Liver (tissue), 9 donors: Measurements from ENCODE around the gene DROSHA. TPM values are rescaled to one million over a fixed set of nuclear protein-coding genes. Genes with fewer than 3 reads are reported as not detected.

Experiments used
- DNase-seq: peaks from one replicate; pipeline ENCODE4 v3.0.0-alpha.2; 2017; ENCODE audit warnings: low spot score
- H3K27ac ChIP-seq, 2 donors: one replicate each; pipeline ENCODE4 v1.7.0; 2013; ENCODE audit warnings: inconsistent platforms in 2 of 2, low read length in 2 of 2, control low read depth in 1 of 2, low read depth in 1 of 2, mild to moderate bottlenecking in 1 of 2
- H3K27me3 ChIP-seq, 4 donors: one replicate each; pipeline versions ENCODE4 v1.6.1 to v1.7.0; 2013; ENCODE audit warnings: low read length in 3 of 4, inconsistent platforms in 1 of 4, mild to moderate bottlenecking in 1 of 4, moderate library complexity in 1 of 4; ENCODE audit not compliant: control insufficient read depth in 4 of 4, insufficient read depth in 4 of 4
- H3K36me3 ChIP-seq, 4 donors: one replicate each; pipeline versions ENCODE4 v1.6.1 to v1.7.0; 2013; ENCODE audit warnings: low read length in 3 of 4, mild to moderate bottlenecking in 3 of 4, low read depth in 1 of 4, moderate library complexity in 1 of 4; ENCODE audit not compliant: control insufficient read depth in 4 of 4, insufficient read depth in 3 of 4
- H3K4me1 ChIP-seq, 4 donors: one replicate each; pipeline versions ENCODE4 v1.6.1 to v1.7.0; 2013; ENCODE audit warnings: low read length in 3 of 4, mild to moderate bottlenecking in 3 of 4, moderate library complexity in 1 of 4; ENCODE audit not compliant: control insufficient read depth in 4 of 4, insufficient read depth in 4 of 4
- H3K4me3 ChIP-seq, 3 donors: one replicate each; pipeline versions ENCODE4 v1.6.1 to v1.7.0; 2013; ENCODE audit warnings: low read length in 3 of 3, control low read depth in 1 of 3, low read depth in 1 of 3, mild to moderate bottlenecking in 1 of 3
- H3K9ac ChIP-seq, 2 donors: one replicate each; pipeline ENCODE4 v1.7.0; 2013; ENCODE audit warnings: low read length in 2 of 2, mild to moderate bottlenecking in 2 of 2, moderate library complexity in 2 of 2, control low read depth in 1 of 2, low read depth in 1 of 2
- H3K9me3 ChIP-seq, 4 donors: one replicate each; pipeline versions ENCODE4 v1.6.1 to v1.7.0; 2013; ENCODE audit warnings: low read length in 3 of 4; ENCODE audit not compliant: control insufficient read depth in 4 of 4
- EGR1 ChIP-seq, 2 donors: IDR thresholded peaks; 2 replicates each; pipeline ENCODE4 v1.6.1; 2016 to 2018; ENCODE audit warnings: antibody characterized with exemption in 2 of 2, low read depth in 2 of 2
- FOXA1 ChIP-seq: IDR thresholded peaks from 2 replicates; pipeline ENCODE4 v1.6.1; 2016; ENCODE audit warnings: antibody characterized with exemption
- FOXA2 ChIP-seq: IDR thresholded peaks from 2 replicates; pipeline ENCODE4 v1.6.1; 2016; ENCODE audit warnings: antibody characterized with exemption
- GABPA ChIP-seq, 2 donors: IDR thresholded peaks in 1 of 2; conservative IDR thresholded peaks in 1 of 2; 2 replicates each; pipeline ENCODE4 v1.6.1; 2016; ENCODE audit warnings: antibody characterized with exemption in 2 of 2, mild to moderate bottlenecking in 1 of 2, moderate library complexity in 1 of 2
- HNF4A ChIP-seq, 2 donors: conservative IDR thresholded peaks; 2 replicates each; pipeline ENCODE4 v1.6.1; 2016; ENCODE audit warnings: antibody characterized with exemption in 2 of 2, mild to moderate bottlenecking in 2 of 2
- HNF4G ChIP-seq: IDR thresholded peaks from 2 replicates; pipeline ENCODE4 v1.6.1; 2016; ENCODE audit warnings: antibody characterized with exemption
- JUND ChIP-seq, 2 donors: IDR thresholded peaks; 2 replicates each; pipeline ENCODE4 v1.6.1; 2016; ENCODE audit warnings: antibody characterized with exemption in 2 of 2
- NR2F2 ChIP-seq: IDR thresholded peaks from 2 replicates; pipeline ENCODE4 v1.6.1; 2016; ENCODE audit warnings: antibody characterized with exemption
- RAD21 ChIP-seq, 2 donors: IDR thresholded peaks; 2 replicates each; pipeline ENCODE4 v1.6.1; 2016; ENCODE audit warnings: antibody characterized with exemption in 2 of 2, mild to moderate bottlenecking in 2 of 2
- REST ChIP-seq: IDR thresholded peaks from 2 replicates; pipeline ENCODE4 v1.6.1; 2016; ENCODE audit warnings: antibody characterized with exemption, mild to moderate bottlenecking
- RXRA ChIP-seq, 2 donors: IDR thresholded peaks; 2 replicates each; pipeline ENCODE4 v1.6.1; 2017 to 2018; ENCODE audit warnings: antibody characterized with exemption in 2 of 2, mild to moderate bottlenecking in 1 of 2
- TAF1 ChIP-seq: conservative IDR thresholded peaks from 2 replicates; pipeline ENCODE4 v1.6.1; 2016; ENCODE audit warnings: antibody characterized with exemption, mild to moderate bottlenecking
- WGBS: extraction: QIAGEN DNeasy Blood & Tissue Kit; methylation state at CpG from one replicate; pipeline ENCODE4 v1.1.7; 2013; 5-methylcytosine and 5-hydroxymethylcytosine counted together
- polyA plus RNA-seq, 2 donors: library from polyadenylated mRNA; stranded (reverse) in 1 of 2; unstranded in 1 of 2; fragments of 200-250 nt in 1 of 2; fragments of >200 nt in 1 of 2; fragmentation: Nextera tagmentation in 1 of 2; extraction: Ambion mirVana in 1 of 2; gene quantifications; one replicate each; pipeline versions ENCODE4 v1.2.1 to v1.2.3, GENCODE V29; 2013 to 2015
- total RNA-seq, 2 donors: library from RNA; depleted of rRNA; stranded (reverse); fragments of >200 nt; gene quantifications; one replicate each; pipeline ENCODE4 v1.2.3, GENCODE V29; 2014
- TF ChIP-seq, protein P1 (sequence below): IDR thresholded peaks from 2 replicates; pipeline ENCODE4 v1.6.1; 2016; ENCODE audit warnings: antibody characterized with exemption
- TF ChIP-seq, protein P2 (sequence below): IDR thresholded peaks from 2 replicates; pipeline ENCODE4 v1.6.1; 2016; ENCODE audit warnings: antibody characterized with exemption
- donor health status: healthy.
- donor health status: healthy.
- donor health status: healthy.
- donor health status: healthy.
- donor health status: healthy.

The DROSHA gene
- total and polyA plus RNA-seq, 4 donors = 8.2 to 25.4 (median 15.4) TPM

DNA sequence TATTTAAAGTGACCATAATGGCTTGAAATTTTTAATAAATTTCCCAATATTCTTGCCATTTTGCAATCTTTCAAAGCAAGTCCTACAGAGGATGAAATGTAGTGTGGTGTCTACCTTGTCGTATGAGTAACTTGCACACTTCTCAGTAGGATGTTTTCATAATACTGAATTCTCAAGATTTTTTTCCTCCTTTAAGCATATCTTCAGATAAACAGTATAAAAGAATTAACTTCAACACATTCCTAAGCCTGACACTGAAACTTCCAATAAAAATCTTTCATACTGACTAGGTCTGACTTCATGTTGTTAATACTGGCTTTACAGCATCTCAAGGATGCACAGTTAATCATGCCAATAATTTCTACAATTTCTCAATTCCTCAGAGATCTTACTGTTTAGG lies 62.0 kb downstream of the DROSHA start:
- WGBS = 95% methylated on average over 1 of the region's 1 CpG
- H3K36me3 ChIP-seq = peaks cover 5 to 22% (median 12%) of the 10 kb centered on the region in 4 donors
- H3K4me1 ChIP-seq = no peaks in the 10 kb centered on the region
- H3K4me3 ChIP-seq = no peak overlapping the region
- DNase-seq = no peak
- TF ChIP-seq JUND (IDR thresholded peaks at IDR 0.05) (no peak), REST (no peak), GABPA (IDR thresholded peaks at IDR 0.05 in 1 of 2, conservative IDR thresholded peaks at IDR 0.05 in 1 of 2) (no peak), FOXA2 (no peak), EGR1 (IDR thresholded peaks at IDR 0.05; ENCODE audit: low read depth in 2 of 2) (no peak), HNF4G (no peak), RAD21 (IDR thresholded peaks at IDR 0.05) (no peak)
- TF ChIP-seq, protein P1, sequence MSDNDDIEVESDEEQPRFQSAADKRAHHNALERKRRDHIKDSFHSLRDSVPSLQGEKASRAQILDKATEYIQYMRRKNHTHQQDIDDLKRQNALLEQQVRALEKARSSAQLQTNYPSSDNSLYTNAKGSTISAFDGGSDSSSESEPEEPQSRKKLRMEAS = no peak
- TF ChIP-seq, protein P2, sequence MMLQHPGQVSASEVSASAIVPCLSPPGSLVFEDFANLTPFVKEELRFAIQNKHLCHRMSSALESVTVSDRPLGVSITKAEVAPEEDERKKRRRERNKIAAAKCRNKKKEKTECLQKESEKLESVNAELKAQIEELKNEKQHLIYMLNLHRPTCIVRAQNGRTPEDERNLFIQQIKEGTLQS = no peak
- H3K27ac ChIP-seq = no peak overlapping the region
- no peaks in the 10 kb centered on the region for H3K27me3 ChIP-seq
- no peak overlapping the region for H3K9ac ChIP-seq
- H3K9me3 ChIP-seq = no peaks in the 10 kb centered on the region

GRCh38 chr5:31469466-31469865 lies 62.4 kb downstream of the DROSHA start:
- H3K4me3 ChIP-seq = no peak overlapping the region
- no peak overlapping the region for H3K27ac ChIP-seq
- peaks cover 6 to 25% (median 13%) of the 10 kb centered on the region in 4 donors for H3K36me3 ChIP-seq

GRCh38 chr5:31465291-31465690 lies 66.6 kb downstream of the DROSHA start:
- no peak overlapping the region for H3K4me3 ChIP-seq
- whole genome bisulfite sequencing = 97% methylated on average over 1 of the region's 1 CpG

More at GRCh38 chr5:31469466-31469865, 62.4 kb downstream of the DROSHA start:
- 96% methylated on average over 2 of the region's 2 CpGs for WGBS
- Histone ChIP-seq H3K9ac (no peak overlapping the region), H3K4me1 (no peaks in the 10 kb centered on the region), H3K9me3 (no peaks in the 10 kb centered on the region), H3K27me3 (no peaks in the 10 kb centered on the region)
- no peak for DNase-seq
- no peak for TF ChIP-seq RAD21 (IDR thresholded peaks at IDR 0.05)

More at GRCh38 chr5:31465291-31465690, 66.6 kb downstream of the DROSHA start:
- no peak overlapping the region for H3K9ac ChIP-seq
- H3K27ac ChIP-seq = no peak overlapping the region
- DNase-seq = no peak
- peaks cover 7 to 46% (median 31%) of the 10 kb centered on the region in 4 donors for H3K36me3 ChIP-seq
- H3K9me3 ChIP-seq = no peaks in the 10 kb centered on the region
- no peak for TF ChIP-seq FOXA1
- no peak for TF ChIP-seq JUND (IDR thresholded peaks at IDR 0.05)
- TF ChIP-seq RAD21 (IDR thresholded peaks at IDR 0.05) = no peak
- no peak for TF ChIP-seq NR2F2
- TF ChIP-seq, protein P2 = no peak
- TF ChIP-seq TAF1 = no peak
- TF ChIP-seq EGR1 (IDR thresholded peaks at IDR 0.05; ENCODE audit: low read depth in 2 of 2) = no peak
- no peak for TF ChIP-seq HNF4A (conservative IDR thresholded peaks at IDR 0.05)
- no peak for TF ChIP-seq REST
- no peak for TF ChIP-seq RXRA (IDR thresholded peaks at IDR 0.05)
- no peaks in the 10 kb centered on the region for H3K4me1 ChIP-seq
- no peaks in the 10 kb centered on the region for H3K27me3 ChIP-seq
